Measurements from ENCODE around the gene KRT86. TPM values are rescaled to one million over a fixed set of nuclear protein-coding genes. Genes with fewer than 3 reads are reported as not detected.
"Not testable (repeated sequence)": the region's sequence is repeated elsewhere in the genome, so short reads cannot be mapped to it uniquely, and the experiment has no call there.

The KRT86 gene
- total RNA-seq, 1 donor, result 0.21 TPM

DNA sequence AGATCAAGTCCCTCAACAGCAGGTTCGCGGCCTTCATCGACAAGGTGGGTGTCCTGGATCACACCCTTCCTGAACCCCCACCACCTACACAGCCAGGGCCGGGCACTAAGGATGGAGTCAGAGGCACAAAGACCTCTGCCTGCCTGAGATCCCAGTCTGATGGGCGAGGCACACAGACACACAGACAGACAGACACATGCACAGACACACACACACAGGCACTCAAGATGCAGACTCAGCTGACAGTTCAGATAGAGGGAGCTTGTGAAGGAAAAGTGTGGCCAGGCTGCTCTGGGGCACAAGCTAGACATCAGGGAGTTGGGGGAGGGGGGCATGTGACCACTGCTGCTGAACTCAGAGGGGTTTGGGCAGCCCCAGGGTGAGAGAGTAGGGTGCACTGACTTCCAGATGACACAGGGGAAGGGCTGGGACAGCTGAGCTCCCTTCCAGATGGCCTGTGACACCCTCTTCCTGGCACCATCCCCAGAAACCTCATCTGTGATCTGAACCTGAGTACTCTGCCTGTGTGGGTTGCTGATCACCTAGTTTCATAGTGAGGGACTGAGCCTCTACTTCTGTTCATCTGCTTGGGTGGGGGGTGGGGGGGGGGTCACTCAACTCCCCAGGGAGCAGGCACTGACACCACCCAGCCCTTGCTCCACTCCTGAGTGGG is 27.9 kb downstream of the KRT86 start:
- H3K9me3 ChIP-seq (ENCODE audit: low read depth, low read length); H3K4me3 ChIP-seq (ENCODE audit: low read length); H3K4me1 ChIP-seq (ENCODE audit: insufficient read depth, low read length): not testable (repeated sequence)
- peaks cover 32% of the 10 kb centered on the region for H3K27me3 ChIP-seq (ENCODE audit: insufficient read depth, low read length)

GRCh38 chr12:52304941-52305411 is 30.5 kb downstream of the KRT86 start:
- H3K4me3 ChIP-seq (ENCODE audit: low read length); H3K9me3 ChIP-seq (ENCODE audit: low read depth, low read length); H3K4me1 ChIP-seq (ENCODE audit: insufficient read depth, low read length): not testable (repeated sequence)
- peaks cover 40% of the 10 kb centered on the region for H3K27me3 ChIP-seq (ENCODE audit: insufficient read depth, low read length)

DNA sequence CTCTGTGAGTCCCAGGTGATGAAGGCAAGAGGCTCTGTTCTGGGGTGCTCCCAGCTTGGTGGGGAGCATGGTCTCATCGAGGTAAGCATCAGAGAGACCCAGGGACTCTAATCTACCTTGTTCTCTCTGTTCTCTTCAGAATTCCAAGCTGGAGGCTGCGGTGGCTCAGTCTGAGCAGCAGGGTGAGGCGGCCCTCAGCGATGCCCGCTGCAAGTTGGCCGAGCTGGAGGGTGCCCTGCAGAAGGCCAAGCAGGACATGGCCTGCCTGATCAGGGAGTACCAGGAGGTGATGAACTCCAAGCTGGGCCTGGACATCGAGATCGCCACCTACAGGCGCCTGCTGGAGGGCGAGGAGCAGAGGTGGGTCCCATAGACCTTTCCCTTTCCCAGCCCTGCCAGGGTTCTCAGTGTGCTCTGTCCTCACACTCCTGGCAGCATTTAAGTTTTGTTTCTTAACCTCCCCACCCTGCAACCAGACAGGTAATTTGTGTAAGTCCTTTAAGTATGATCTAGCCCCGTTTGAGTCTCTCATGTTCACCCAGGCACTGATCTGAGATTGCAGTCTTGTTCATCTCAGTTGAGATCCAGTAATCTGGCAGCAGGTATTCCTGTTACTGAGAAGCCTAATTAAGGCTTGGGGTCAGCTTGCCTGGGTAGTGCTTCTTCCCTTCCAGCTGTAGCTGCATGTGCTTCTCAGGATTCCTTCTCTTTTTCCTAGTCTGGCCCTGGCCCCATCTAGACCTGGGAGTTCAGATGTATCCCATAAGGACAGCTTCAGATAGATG is 31.7 kb downstream of the KRT86 start:
- Histone ChIP-seq H3K9me3 (ENCODE audit: low read depth, low read length) (no peaks in the 10 kb centered on the region), H3K4me1 (ENCODE audit: insufficient read depth, low read length) (peaks cover 6% of the 10 kb centered on the region), H3K4me3 (ENCODE audit: low read length) (no peak overlapping the region), H3K27me3 (ENCODE audit: insufficient read depth, low read length) (peaks cover 46% of the 10 kb centered on the region)

- Histone ChIP-seq H3K4me1 (ENCODE audit: insufficient read depth, low read length) (peaks cover 6% of the 10 kb centered on the region), H3K4me3 (ENCODE audit: low read length) (no peak overlapping the region), H3K9me3 (ENCODE audit: low read depth, low read length) (no peaks in the 10 kb centered on the region), H3K27me3 (ENCODE audit: insufficient read depth, low read length) (peaks cover 52% of the 10 kb centered on the region)
Observed at GRCh38 chr12:52306731-52307130, 32.3 kb downstream of the KRT86 start.

DNA sequence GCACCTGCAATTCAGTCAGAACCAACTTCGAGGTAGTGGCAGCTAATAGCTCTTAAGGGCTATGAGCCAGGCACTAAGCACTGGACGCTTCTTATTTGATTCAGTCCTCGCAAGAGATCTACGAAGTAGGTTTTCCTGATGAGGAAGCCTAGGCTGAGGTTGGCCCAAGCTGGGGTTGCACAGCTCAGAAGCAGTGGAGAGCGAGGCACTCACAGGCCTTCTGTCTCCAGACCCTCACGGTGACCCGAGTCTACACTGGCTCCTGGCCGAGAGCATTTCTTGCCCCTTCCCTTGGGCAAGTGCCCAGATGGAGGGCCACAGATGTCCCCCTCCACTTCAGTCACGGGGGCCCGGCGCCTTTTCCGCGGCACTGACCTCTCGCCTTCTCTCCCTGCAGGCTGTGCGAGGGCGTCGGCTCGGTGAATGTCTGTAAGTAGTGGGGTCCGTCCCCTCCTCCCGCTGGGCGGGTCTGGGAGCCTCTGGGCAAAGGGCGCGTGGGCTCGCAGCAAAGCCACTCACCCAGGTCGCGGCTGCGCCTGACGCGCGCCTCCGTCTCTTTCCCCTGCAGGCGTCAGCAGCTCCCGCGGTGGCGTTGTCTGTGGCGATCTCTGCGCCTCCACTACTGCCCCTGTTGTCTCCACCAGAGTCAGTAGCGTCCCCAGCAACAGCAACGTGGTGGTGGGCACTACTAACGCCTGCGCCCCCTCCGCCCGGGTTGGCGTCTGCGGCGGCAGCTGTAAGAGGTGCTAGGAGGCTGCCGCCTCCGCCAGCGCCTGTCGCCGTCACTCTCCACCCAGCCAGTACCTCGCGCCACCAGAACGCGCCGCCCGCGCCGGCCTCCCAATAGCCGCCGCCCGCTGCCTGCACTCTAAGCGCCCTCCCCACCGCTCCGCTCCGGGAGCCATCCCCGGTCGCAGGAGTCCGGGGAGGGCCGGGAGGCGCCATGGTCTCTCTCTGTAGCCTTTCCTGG is 33.7 kb downstream of the KRT86 start:
- H3K4me1 ChIP-seq (ENCODE audit: insufficient read depth, low read length), result peaks cover 6% of the 10 kb centered on the region
- H3K4me3 ChIP-seq (ENCODE audit: low read length), result no peak overlapping the region
- H3K27me3 ChIP-seq (ENCODE audit: insufficient read depth, low read length), result peaks cover 53% of the 10 kb centered on the region
- no peaks in the 10 kb centered on the region for H3K9me3 ChIP-seq (ENCODE audit: low read depth, low read length)

DNA sequence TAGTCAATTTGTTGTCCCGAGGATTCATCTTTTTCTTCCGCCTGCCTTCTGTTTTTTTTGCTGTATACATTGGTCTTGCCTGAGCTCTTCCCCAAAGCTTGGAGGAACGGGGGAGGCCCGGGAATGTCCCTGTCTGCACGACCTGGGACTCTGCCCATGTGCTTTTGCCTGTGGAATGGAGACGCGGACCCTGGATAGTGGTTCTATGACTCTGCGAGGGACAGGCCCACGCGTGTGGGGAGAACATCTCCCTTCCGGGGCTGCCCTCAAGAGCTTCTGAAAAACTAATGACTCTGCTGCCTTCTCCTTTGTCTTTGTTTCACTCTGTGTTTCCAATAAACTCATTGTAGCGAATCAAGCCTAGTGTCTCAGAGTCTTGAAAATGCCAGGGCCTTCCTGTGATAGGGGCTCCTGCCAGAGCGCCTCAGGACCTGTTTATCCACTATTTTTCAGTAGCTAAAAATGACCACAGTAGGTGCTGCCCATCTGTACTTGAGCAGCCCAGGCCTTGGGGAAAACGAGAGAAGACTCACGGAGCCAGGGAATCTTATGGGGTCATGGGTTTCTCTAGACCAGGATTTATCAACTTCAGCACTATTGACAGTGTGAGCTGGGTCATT is 34.5 kb downstream of the KRT86 start:
- Histone ChIP-seq H3K9me3 (ENCODE audit: low read depth, low read length) (no peaks in the 10 kb centered on the region), H3K4me3 (ENCODE audit: low read length) (no peak overlapping the region), H3K4me1 (ENCODE audit: insufficient read depth, low read length) (peaks cover 6% of the 10 kb centered on the region), H3K27me3 (ENCODE audit: insufficient read depth, low read length) (peaks cover 53% of the 10 kb centered on the region)

DNA sequence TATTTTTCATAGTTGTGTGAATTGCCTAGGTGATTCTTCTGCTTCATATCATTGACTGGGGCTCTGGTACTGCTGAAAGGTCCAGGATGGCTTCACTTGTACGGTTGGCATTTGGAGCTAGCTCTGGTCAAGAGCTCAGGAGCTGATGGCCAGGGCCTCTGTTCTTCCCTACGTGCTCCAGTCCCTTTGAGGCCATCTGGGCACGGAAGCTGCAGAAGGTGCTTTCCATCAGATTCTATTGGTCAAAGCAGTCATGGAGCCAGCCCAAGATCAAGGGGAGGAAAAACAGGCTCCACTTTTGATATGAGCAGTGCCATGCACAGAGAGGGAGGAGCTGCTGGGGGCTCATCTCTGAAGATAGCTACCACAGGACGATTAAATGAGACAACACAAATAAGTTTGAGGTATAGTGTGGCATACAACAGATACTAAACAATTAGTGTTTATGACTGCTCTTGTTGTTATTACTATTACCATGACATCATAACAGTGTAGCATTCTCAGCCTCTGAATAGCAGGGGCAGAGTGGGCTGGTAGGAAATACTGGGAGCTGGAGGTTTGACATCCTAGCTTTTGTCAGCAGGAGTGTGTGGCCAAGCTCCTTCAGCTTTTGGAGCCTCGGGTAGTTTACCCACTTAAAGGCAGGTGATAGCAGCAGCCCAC is 36.3 kb downstream of the KRT86 start:
- peaks cover 53% of the 10 kb centered on the region for H3K27me3 ChIP-seq (ENCODE audit: insufficient read depth, low read length)

GRCh38 chr12:52311285-52311648 is 36.8 kb downstream of the KRT86 start:
- no peak overlapping the region for H3K4me3 ChIP-seq (ENCODE audit: low read length)
- peaks cover 6% of the 10 kb centered on the region for H3K4me1 ChIP-seq (ENCODE audit: insufficient read depth, low read length)
- no peaks in the 10 kb centered on the region for H3K9me3 ChIP-seq (ENCODE audit: low read depth, low read length)
- H3K27me3 ChIP-seq (ENCODE audit: insufficient read depth, low read length), result peaks cover 52% of the 10 kb centered on the region

More for the DNA sequence above, 36.3 kb downstream of the KRT86 start:
- H3K4me3 ChIP-seq (ENCODE audit: low read length), result no peak overlapping the region
- peaks cover 6% of the 10 kb centered on the region for H3K4me1 ChIP-seq (ENCODE audit: insufficient read depth, low read length)
- H3K9me3 ChIP-seq (ENCODE audit: low read depth, low read length), result no peaks in the 10 kb centered on the region

DNA sequence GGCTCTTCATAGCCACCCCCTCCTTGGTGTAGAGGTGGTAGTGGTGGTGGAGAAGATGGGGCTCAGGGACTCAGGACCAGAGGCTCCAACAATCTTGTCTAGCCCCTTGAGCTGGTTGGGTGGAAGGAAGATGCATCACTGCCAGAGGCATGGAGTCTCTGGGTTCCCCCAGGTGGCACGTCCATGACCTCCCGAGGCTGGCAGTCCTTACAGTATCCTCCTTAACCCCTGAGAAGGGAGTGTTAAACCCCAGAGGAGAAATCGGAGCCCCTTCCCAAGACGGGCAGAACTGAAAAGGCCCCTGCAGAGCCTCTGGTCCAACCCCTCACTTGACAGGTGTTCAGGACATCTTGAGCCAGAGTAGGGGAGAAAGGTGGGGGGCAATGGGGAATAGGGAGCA is 37.6 kb downstream of the KRT86 start:
- Histone ChIP-seq H3K4me1 (ENCODE audit: insufficient read depth, low read length) (peaks cover 6% of the 10 kb centered on the region), H3K9me3 (ENCODE audit: low read depth, low read length) (no peaks in the 10 kb centered on the region), H3K4me3 (ENCODE audit: low read length) (no peak overlapping the region), H3K27me3 (ENCODE audit: insufficient read depth, low read length) (peaks cover 45% of the 10 kb centered on the region)

GRCh38 chr12:52313461-52313860 is 39.0 kb downstream of the KRT86 start:
- H3K4me3 ChIP-seq (ENCODE audit: low read length), result no peak overlapping the region
- no peaks in the 10 kb centered on the region for H3K4me1 ChIP-seq (ENCODE audit: insufficient read depth, low read length)
- H3K9me3 ChIP-seq (ENCODE audit: low read depth, low read length), result no peaks in the 10 kb centered on the region
- peaks cover 32% of the 10 kb centered on the region for H3K27me3 ChIP-seq (ENCODE audit: insufficient read depth, low read length)

DNA sequence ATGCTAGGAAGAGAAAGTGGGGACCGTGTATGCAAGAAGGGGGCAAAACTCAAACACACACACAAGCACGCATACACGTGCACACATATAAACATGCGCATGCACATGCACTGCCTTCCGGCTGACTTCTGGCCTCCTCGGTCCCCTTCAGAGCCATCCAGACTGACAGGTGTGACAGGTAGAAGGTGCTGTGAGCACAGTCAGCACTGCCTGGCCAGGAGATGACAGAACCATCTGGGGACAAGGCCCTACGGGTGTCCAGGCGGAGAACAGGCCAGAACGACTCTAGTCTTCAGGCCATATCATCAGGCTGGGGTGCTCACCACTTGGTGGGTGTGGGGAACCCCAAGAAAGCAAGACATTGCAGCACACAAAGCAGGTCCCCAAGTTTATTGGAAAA is 39.5 kb downstream of the KRT86 start:
- Histone ChIP-seq H3K9me3 (ENCODE audit: low read depth, low read length) (no peaks in the 10 kb centered on the region), H3K4me3 (ENCODE audit: low read length) (no peak overlapping the region), H3K27me3 (ENCODE audit: insufficient read depth, low read length) (peaks cover 27% of the 10 kb centered on the region), H3K4me1 (ENCODE audit: insufficient read depth, low read length) (no peaks in the 10 kb centered on the region)

- no peak overlapping the region for H3K4me3 ChIP-seq (ENCODE audit: low read length)
- peaks cover 21% of the 10 kb centered on the region for H3K27me3 ChIP-seq (ENCODE audit: insufficient read depth, low read length)
- no peaks in the 10 kb centered on the region for H3K9me3 ChIP-seq (ENCODE audit: low read depth, low read length)
- H3K4me1 ChIP-seq (ENCODE audit: insufficient read depth, low read length), result no peaks in the 10 kb centered on the region
Observed at GRCh38 chr12:52314511-52314910, 40.1 kb downstream of the KRT86 start.

GRCh38 chr12:52315721-52316120 is 41.3 kb downstream of the KRT86 start:
- peaks cover 14% of the 10 kb centered on the region for H3K27me3 ChIP-seq (ENCODE audit: insufficient read depth, low read length)
- not testable (repeated sequence) for H3K4me3 ChIP-seq (ENCODE audit: low read length); H3K4me1 ChIP-seq (ENCODE audit: insufficient read depth, low read length); H3K9me3 ChIP-seq (ENCODE audit: low read depth, low read length)

DNA sequence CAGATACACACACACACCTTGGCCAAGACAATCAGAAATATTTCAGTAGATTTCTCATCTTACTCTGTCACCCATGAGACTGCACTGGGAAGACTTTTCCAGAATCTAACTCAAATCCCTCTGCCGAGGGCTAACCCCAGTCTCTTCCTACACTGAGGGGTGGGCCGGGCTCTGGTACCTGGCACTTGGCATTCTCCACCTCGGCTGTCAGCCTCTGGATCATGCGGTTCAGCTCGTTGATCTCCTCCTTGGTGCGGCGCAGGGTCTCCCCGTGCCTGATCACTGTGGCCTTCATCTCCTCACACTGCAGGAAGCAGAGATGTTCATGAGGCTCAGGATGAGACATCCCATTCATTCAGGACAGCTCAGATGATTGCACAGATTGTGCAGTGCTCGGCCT is 41.8 kb downstream of the KRT86 start:
- H3K9me3 ChIP-seq (ENCODE audit: low read depth, low read length), result no peaks in the 10 kb centered on the region
- H3K4me3 ChIP-seq (ENCODE audit: low read length), result no peak overlapping the region
- no peaks in the 10 kb centered on the region for H3K4me1 ChIP-seq (ENCODE audit: insufficient read depth, low read length)
- H3K27me3 ChIP-seq (ENCODE audit: insufficient read depth, low read length), result peaks cover 11% of the 10 kb centered on the region
